ENCODE results near the gene TAOK3. TPM values are rescaled to one million over a fixed set of nuclear protein-coding genes. Genes with fewer than 3 reads are reported as not detected.

The TAOK3 gene
- total and polyA plus RNA-seq, 10 of the 15 experiments (the other 5 are each of a cell fraction or from before 2014, with no cell fraction given), result 41.3 to 131 (median 57.8) TPM

- peak; percentile 23 for TF ChIP-seq E2F8 (IDR thresholded peaks at IDR 0.05; ENCODE audit: low read depth, partially characterized antibody)
- peak; percentile 77 for TF ChIP-seq RAD51 (IDR thresholded peaks at IDR 0.05)
- peak; percentile 80 for TF ChIP-seq REST (IDR thresholded peaks at IDR 0.05; ENCODE audit: low read depth, low read length)
- no peak for TF ChIP-seq SUZ12 (IDR thresholded peaks at IDR 0.05; ENCODE audit: unreplicated experiment)
- no peak for TF ChIP-seq STAT3 (IDR thresholded peaks at IDR 0.05; ENCODE audit: low read depth, low read length)
- TF ChIP-seq, protein P1, sequence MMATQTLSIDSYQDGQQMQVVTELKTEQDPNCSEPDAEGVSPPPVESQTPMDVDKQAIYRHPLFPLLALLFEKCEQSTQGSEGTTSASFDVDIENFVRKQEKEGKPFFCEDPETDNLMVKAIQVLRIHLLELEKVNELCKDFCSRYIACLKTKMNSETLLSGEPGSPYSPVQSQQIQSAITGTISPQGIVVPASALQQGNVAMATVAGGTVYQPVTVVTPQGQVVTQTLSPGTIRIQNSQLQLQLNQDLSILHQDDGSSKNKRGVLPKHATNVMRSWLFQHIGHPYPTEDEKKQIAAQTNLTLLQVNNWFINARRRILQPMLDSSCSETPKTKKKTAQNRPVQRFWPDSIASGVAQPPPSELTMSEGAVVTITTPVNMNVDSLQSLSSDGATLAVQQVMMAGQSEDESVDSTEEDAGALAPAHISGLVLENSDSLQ (IDR thresholded peaks at IDR 0.05), result peak; percentile 66; the same call in 1 of the 2 replicates
- TF ChIP-seq E4F1 (IDR thresholded peaks at IDR 0.05; ENCODE audit: borderline replicate concordance, partially characterized antibody), result peak; percentile 59
- peak; percentile 80; the same call in 1 of the 2 replicates for TF ChIP-seq MAX (IDR thresholded peaks at IDR 0.05; ENCODE audit: low read depth, low read length)
- TF ChIP-seq, protein P2, sequence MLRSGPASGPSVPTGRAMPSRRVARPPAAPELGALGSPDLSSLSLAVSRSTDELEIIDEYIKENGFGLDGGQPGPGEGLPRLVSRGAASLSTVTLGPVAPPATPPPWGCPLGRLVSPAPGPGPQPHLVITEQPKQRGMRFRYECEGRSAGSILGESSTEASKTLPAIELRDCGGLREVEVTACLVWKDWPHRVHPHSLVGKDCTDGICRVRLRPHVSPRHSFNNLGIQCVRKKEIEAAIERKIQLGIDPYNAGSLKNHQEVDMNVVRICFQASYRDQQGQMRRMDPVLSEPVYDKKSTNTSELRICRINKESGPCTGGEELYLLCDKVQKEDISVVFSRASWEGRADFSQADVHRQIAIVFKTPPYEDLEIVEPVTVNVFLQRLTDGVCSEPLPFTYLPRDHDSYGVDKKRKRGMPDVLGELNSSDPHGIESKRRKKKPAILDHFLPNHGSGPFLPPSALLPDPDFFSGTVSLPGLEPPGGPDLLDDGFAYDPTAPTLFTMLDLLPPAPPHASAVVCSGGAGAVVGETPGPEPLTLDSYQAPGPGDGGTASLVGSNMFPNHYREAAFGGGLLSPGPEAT (IDR thresholded peaks at IDR 0.05; ENCODE audit: low read depth), result peak; percentile 80
- no peak for TF ChIP-seq HDGF (IDR thresholded peaks at IDR 0.05)
- TF ChIP-seq ATF2 (IDR thresholded peaks at IDR 0.05; ENCODE audit: low read length), result no peak
Measured at GRCh38 chr12:118372541-118373495, at the start of gene TAOK3 (continued).
